IPS-NIHi7 (cell line): ENCODE results near the gene NLRC5.

ENCODE experiments used
- DNase-seq: peaks from one replicate; pipeline ENCODE4 v3.0.0; 2012; ENCODE audit warnings: mixed read lengths; ENCODE audit errors: extremely low spot score

Gene NLRC5

GRCh38 chr16:57022445-57022844 is 33.1 kb downstream of the NLRC5 start:
- no peak for DNase-seq

- DNase-seq: no peak
Observed at GRCh38 chr16:57023541-57024249, 34.3 kb downstream of the NLRC5 start.

- no peak for DNase-seq
Observed at GRCh38 chr16:57024894-57025680, 35.7 kb downstream of the NLRC5 start.

- no peak for DNase-seq
Observed at GRCh38 chr16:57025941-57026777, 36.8 kb downstream of the NLRC5 start.

DNA sequence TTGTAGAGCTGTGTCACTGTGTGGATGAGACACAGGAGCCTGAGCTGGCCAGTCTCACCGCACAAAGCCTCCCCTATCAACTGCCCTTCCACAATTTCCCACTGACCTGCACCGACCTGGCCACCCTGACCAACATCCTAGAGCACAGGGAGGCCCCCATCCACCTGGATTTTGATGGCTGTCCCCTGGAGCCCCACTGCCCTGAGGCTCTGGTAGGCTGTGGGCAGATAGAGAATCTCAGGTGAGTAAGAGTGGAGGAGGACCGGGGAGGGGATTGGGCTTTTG is 37.4 kb downstream of the NLRC5 start:
- DNase-seq: no peak

DNA sequence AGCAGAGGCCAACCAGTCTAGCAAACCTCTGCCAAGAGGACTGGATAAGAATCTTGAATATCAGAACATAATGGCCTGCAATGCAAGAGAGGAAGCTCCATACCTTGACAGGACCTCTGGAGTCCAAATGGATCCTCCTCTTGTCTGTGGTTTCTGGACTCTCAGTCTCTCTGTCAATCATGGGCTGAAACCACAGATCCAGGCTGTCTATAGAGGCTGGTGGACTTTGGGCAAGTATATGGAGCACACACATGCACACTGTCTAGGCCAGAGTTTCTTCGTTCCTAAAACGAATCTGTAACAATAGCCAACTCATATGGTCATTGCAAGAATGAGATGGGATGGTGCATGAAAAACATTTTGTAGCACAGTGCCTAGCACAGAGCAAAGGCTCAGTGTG is 37.7 kb downstream of the NLRC5 start:
- DNase-seq: no peak

DNA sequence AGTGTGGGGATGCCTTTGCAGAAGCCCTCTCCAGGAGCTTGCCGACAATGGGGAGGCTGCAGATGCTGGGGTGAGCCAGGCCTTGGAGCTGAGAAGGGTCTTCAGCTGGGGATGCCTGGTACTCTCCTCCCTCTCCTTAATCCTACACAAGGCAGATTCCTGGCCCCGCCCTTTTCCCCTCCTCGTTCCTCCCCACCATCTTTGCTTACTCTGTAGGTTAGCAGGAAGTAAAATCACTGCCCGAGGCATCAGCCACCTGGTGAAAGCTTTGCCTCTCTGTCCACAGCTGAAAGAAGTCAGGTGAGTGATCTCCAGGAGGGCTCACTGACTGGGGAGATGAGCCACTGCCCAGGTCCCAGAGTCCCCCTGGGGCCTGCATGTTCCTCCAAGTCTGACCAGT is 38.7 kb downstream of the NLRC5 start:
- no peak for DNase-seq

GRCh38 chr16:57029161-57030160 is 40.1 kb downstream of the NLRC5 start:
- no peak for DNase-seq

- no peak for DNase-seq
Observed at GRCh38 chr16:57030346-57030902, 41.1 kb downstream of the NLRC5 start.

DNA sequence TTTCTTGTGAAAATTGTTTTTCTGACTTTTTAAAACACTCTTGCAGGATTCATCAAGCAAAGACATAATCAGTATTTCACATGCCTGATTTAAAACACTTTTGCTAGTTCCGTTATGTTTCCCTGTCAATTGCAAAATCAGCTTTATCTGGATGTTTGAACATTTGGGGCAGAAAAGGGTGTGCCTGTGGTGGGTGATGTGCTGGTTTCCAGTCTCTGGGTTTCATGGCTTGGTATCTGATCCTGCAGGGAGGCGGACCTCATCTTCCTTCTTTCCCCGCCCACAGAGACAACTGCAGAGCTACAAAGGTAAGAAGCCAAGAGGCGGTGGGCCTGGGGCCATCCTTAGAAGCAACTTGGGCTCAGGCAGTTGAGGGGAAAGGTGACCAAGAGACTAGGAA is 41.8 kb downstream of the NLRC5 start:
- no peak for DNase-seq

- no peak for DNase-seq
Observed at GRCh38 chr16:57032346-57032745, 43.0 kb downstream of the NLRC5 start.

DNA sequence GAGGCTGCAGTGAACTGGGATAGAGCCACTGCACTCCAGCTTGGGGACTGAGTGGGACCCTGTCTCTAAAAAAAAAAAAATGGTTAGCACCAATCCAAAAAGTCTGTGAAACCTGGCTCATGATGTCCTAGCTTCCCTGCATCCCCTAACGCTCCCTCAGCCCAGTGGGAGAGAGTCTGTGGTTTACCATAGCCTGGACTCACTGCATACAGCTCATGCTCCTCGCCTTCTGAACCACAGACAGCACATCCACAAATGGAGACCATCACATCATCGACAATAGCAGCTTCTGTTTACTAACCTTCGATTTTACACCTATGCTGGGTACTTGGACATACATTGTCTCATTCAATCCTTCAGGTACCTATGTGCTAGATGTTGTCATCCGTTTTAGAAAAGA is 43.6 kb downstream of the NLRC5 start:
- DNase-seq: no peak

GRCh38 chr16:57036315-57036714 is 47.0 kb downstream of the NLRC5 start:
- no peak for DNase-seq

- no peak for DNase-seq
Observed at GRCh38 chr16:57036945-57037344, 47.6 kb downstream of the NLRC5 start.

DNA sequence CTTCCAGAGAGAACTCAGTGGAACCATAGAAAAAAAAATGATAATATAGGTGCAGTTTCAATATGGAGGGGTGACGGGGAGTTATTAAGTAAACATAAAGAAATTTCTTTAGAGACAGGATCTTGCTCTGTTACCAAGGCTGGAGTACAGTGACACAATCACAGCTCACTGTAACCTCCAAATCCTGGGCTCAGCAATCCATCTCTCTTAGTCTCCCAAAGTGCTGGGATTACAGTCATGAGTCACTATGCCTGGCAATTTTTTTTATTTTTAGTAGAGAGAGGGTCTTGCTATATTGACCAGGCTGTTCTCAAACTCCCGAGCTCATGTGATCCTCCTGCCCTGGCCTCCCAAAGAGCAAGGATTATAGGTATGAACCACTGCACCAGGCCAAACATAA is 48.8 kb downstream of the NLRC5 start:
- DNase-seq: no peak

DNA sequence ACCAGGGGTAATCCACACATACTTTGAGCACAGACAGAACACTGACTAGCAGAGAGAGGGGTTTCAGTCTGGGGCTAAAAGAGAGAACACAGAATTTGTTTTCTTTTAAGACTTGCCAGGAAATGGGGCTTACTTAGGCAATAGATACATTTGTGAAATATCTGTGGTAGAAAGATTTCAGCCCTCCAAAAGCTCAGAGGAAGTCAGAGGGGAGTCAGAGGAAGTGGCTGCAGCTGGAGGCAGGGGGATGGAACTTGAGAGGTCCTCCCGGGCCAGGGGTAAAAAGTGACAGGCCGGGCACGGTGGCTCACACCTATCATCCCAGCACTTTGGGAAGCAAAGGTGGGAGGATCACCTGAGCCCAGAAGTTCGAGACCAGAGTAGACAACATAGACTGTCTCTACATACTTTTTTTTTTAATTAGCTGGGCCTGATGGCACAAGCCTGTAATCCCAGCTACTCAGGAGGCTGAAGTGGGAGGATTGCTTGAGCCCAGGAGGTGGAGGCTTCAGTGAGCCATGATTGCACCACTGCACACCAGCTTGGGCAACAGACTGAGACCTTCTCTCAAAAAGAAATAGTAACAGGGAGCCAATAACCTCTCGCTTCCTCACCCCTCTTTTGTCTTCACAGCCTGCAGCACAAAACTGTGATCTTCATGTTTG is 49.9 kb downstream of the NLRC5 start:
- DNase-seq: no peak

DNA sequence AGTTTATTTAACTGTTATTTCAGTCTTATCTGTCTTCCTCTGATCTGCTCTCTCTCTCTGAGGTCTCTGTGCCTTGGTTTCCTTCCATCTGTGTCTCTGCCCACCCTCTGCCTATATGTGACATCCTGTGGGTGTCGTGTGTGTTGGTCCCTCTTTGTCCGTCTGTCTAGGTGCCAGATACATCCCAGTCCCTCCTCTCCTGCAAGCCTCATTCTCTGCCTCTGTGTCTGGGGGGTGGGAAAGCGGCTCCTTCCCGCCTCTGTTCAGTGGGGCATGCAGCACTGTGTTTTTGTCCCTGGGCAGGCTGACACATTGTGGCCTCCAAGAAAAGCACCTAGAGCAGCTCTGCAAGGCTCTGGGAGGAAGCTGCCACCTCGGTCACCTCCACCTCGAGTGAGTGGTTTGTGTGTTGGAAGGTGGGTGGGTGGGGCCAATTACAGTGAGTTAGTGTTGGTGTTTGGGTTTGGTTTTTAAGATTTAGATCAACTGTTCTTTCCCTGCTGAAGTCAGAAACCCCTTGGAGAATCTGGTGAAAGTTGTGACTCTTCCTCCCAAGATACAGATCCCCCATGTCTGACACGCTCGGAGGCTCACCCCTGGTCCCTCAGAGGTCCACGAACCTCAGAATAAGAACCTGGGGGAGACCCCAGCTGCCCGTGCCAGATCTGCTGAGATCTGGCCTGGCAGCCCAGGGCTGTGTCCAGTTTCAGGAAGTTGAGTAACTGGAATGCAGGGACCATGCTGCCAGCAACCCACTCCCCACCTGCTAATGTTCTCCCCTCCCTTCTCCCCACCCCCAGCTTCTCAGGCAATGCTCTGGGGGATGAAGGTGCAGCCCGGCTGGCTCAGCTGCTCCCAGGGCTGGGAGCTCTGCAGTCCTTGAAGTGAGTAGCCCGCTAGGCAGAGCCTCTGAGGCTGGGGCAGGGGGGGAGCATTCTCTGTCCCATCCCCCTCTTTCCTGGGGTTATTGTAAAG is 52.1 kb downstream of the NLRC5 start:
- no peak for DNase-seq

DNA sequence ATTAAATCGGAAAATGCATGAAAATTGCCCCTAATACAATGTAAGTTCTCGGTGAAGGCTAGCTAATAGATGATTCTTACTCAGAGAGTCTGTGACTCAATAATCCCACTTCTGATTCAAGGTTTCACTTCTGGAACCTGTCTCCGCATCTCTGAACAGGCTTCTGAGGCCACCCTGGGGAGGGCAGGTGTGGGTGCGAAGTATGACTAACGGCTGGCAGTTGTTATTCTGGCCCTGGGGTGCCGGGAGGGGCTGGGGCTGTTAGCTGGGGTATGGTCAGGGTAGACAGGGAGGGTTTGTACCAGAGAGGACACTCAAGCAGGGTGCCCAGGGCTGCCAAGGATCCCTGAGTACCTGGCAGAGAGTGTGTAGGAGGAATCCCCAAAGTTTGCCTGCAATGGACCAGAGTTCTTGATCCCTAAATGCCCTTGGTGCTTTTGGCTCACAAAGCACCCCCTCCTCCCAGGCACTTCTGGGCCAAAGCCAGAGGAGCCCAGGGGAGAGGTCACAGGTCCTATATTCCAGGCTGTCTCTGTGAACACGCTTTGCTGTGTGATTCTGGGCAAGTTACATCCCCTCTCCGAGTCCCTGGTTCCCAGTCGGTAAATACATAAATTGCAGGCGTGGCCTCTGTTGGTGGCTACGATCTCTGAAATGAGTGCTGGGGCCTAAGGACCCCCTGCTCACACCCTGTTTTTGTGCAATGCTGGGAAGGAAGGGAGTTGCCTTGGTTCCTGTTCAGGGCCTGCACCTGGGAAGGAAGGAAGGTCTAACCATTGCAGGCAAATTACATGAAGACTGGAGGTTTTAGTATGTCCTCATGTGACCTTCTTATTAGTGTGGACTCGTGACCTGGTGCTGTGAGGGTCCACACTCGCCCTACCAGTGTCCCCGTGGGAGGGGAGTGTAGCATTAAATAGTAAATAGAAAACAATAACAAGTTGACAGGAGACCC is 53.1 kb downstream of the NLRC5 start:
- DNase-seq: no peak
